ENCODE data around the gene KRT16. TPM values are rescaled to one million over a fixed set of nuclear protein-coding genes. Genes with fewer than 3 reads are reported as not detected.
"Not testable (repeated sequence)": the region's sequence is repeated elsewhere in the genome, so short reads cannot be mapped to it uniquely, and the experiment has no call there.

The KRT16 gene
- total RNA-seq, 1 experiment from 2014 or later: 0.61 TPM

- Histone ChIP-seq H3K27me3 (ENCODE audit: insufficient read depth, low read length) (no peaks in the 10 kb centered on the region), H3K9ac (ENCODE audit: low read length) (no peak within 1 kb of the TSS), H4K20me1 (ENCODE audit: insufficient read depth) (no peaks in the 10 kb centered on the region), H3K4me1 (ENCODE audit: control insufficient read depth in 1 of 2, insufficient read depth in 2 of 2, low read length in 2 of 2) (no peaks in the 10 kb centered on the region), H3K79me2 (ENCODE audit: insufficient read depth, low read length) (no peaks in the 10 kb centered on the region), H3K4me3 (replicated peaks in 1 of 2; ENCODE audit: low read depth in 1 of 2, low read length in 2 of 2) (no peak within 1 kb of the TSS), H3K9me3 (ENCODE audit: control insufficient read depth in 1 of 2, insufficient read depth in 1 of 2, low read depth in 1 of 2, low read length in 2 of 2) (no peaks in the 10 kb centered on the region), H3K4me2 (ENCODE audit: low read length) (no peak within 1 kb of the TSS), H3K9me2 (ENCODE audit: insufficient read depth) (no peaks in the 10 kb centered on the region), H2AFZ (ENCODE audit: low read depth, low read length, poor library complexity, severe bottlenecking) (no peak within 1 kb of the TSS), H3K36me3 (ENCODE audit: control insufficient read depth in 1 of 2, insufficient read depth in 2 of 2, low read length in 2 of 2) (no peaks in the 10 kb centered on the region), H3K27ac (ENCODE audit: low read depth, low read length) (no peak within 1 kb of the TSS)
- no peak for DNase-seq (ENCODE audit: low read depth, low spot score)
- TF ChIP-seq FOSL1 (IDR thresholded peaks at IDR 0.05; ENCODE audit: low read depth): no peak
- no peak for TF ChIP-seq CEBPB (IDR thresholded peaks at IDR 0.05; ENCODE audit: low read depth)
- TF ChIP-seq, protein P1, sequence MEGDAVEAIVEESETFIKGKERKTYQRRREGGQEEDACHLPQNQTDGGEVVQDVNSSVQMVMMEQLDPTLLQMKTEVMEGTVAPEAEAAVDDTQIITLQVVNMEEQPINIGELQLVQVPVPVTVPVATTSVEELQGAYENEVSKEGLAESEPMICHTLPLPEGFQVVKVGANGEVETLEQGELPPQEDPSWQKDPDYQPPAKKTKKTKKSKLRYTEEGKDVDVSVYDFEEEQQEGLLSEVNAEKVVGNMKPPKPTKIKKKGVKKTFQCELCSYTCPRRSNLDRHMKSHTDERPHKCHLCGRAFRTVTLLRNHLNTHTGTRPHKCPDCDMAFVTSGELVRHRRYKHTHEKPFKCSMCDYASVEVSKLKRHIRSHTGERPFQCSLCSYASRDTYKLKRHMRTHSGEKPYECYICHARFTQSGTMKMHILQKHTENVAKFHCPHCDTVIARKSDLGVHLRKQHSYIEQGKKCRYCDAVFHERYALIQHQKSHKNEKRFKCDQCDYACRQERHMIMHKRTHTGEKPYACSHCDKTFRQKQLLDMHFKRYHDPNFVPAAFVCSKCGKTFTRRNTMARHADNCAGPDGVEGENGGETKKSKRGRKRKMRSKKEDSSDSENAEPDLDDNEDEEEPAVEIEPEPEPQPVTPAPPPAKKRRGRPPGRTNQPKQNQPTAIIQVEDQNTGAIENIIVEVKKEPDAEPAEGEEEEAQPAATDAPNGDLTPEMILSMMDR (IDR thresholded peaks at IDR 0.05 in 2 of 3, conservative IDR thresholded peaks at IDR 0.05 in 1 of 3; ENCODE audit: borderline replicate concordance in 1 of 3, insufficient read depth in 1 of 3, low read depth in 2 of 3, low read length in 2 of 3): no peak
- TF ChIP-seq SRF (IDR thresholded peaks at IDR 0.05; ENCODE audit: low read depth): no peak
- no peak for TF ChIP-seq YY1 (IDR thresholded peaks at IDR 0.05; ENCODE audit: extremely low read depth, insufficient replicate concordance, low read depth, low read length)
- TF ChIP-seq EGR1 (IDR thresholded peaks at IDR 0.05; ENCODE audit: low read depth): no peak
- TF ChIP-seq ZFX (IDR thresholded peaks at IDR 0.05): no peak
- no peak for TF ChIP-seq CBX3 (IDR thresholded peaks at IDR 0.05; ENCODE audit: low read depth)
- no peak for TF ChIP-seq RAD21 (IDR thresholded peaks at IDR 0.05; ENCODE audit: low read depth)
- no peak for TF ChIP-seq SP1 (IDR thresholded peaks at IDR 0.05; ENCODE audit: low read depth)
- no peak for TF ChIP-seq JUND (IDR thresholded peaks at IDR 0.05)
- ChIA-PET RAD21 (ENCODE audit: low non-redundant PET in 1 of 2, low total read pairs in 2 of 2, uncharacterized antibody in 2 of 2, unreplicated experiment in 2 of 2) (no interaction called here), CTCF (no interaction called here), POLR2A (no interaction called here)
- ATAC-seq: no peak
- intact Hi-C loops (cut with micrococcal nuclease): no loop called here
- no TSS peak for BruUV-seq (replicated peaks)
These were observed 11.9 kb upstream of the KRT16 start, which contains the start of gene KRT17 for GRCh38 chr17:41624208-41625101. Gene KRT17 (minus strand): TSS chr17:41624575. CDS start chr17:41624509, 66 bp downstream.

- H3K36me3 ChIP-seq (ENCODE audit: control insufficient read depth in 1 of 2, insufficient read depth in 2 of 2, low read length in 2 of 2); RAD21 ChIA-PET (ENCODE audit: low non-redundant PET in 1 of 2, low total read pairs in 2 of 2, uncharacterized antibody in 2 of 2, unreplicated experiment in 2 of 2); POLR2A ChIA-PET; H3K79me2 ChIP-seq (ENCODE audit: insufficient read depth, low read length); CTCF ChIA-PET; H3K4me1 ChIP-seq (ENCODE audit: control insufficient read depth in 1 of 2, insufficient read depth in 2 of 2, low read length in 2 of 2); H3K9ac ChIP-seq (ENCODE audit: low read length); H3K9me2 ChIP-seq (ENCODE audit: insufficient read depth); H3K27me3 ChIP-seq (ENCODE audit: insufficient read depth, low read length); H3K4me2 ChIP-seq (ENCODE audit: low read length); H2AFZ ChIP-seq (ENCODE audit: low read depth, low read length, poor library complexity, severe bottlenecking); DNase-seq (ENCODE audit: low read depth, low spot score); H3K4me3 ChIP-seq (replicated peaks in 1 of 2; ENCODE audit: low read depth in 1 of 2, low read length in 2 of 2); BruUV-seq (replicated peaks); H3K9me3 ChIP-seq (ENCODE audit: control insufficient read depth in 1 of 2, insufficient read depth in 1 of 2, low read depth in 1 of 2, low read length in 2 of 2); intact Hi-C loops (cut with micrococcal nuclease); H3K27ac ChIP-seq (ENCODE audit: low read depth, low read length); ATAC-seq; H4K20me1 ChIP-seq (ENCODE audit: insufficient read depth): not testable (repeated sequence)
These were observed 10.8 kb upstream of the KRT16 start for GRCh38 chr17:41623184-41623861.
